ENCODE data around the gene GPC5.

DNA sequence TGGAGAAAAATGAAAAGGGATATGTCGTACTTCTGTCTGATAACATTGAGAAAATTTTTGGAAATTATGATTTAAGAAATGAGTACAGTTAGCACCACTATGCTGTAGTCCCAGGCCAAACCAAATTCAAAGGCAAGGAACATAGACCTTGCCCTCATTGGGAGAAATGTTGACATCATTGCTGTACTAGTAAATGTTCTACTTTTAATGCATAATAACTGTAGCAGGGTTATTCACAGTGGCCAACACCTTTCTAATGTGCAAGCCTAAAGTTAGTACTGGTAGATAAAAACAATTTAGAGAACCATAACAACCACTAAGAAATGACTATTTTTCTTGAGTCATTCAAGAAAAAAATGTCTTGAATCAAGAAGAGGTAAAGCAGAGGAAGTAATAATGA, 1035.5 kb downstream of the GPC5 start:
- TF ChIP-seq CTCF (IDR thresholded peaks at IDR 0.05; ENCODE audit: insufficient read depth, low read length, poor library complexity, severe bottlenecking), result no peak
- TF ChIP-seq EZH2phosphoT487 (conservative IDR thresholded peaks at IDR 0.05; ENCODE audit: low read length), result no peak

Data from SU-DHL-6 (cell line).